OCI-LY1 (cell line): ENCODE data around the gene NFIX.

Experiments used
- CTCF ChIP-seq: fragments of 200-600 bp; sonication (generic), shearing (Covaris generic); IDR thresholded peaks from 2 replicates; pipeline ENCODE4 v1.5.1; 2017; ENCODE audit warnings: mild to moderate bottlenecking, antibody characterized with exemption, low read length, moderate library complexity, mixed read lengths
- EZH2 ChIP-seq: fragments of 200-600 bp; sonication (generic), shearing (Covaris generic); IDR thresholded peaks from 2 replicates; pipeline ENCODE4 v1.8.0; 2017; ENCODE audit warnings: borderline replicate concordance, mixed run types, mild to moderate bottlenecking, antibody characterized with exemption, low read length, moderate library complexity, mixed read lengths

DNA sequence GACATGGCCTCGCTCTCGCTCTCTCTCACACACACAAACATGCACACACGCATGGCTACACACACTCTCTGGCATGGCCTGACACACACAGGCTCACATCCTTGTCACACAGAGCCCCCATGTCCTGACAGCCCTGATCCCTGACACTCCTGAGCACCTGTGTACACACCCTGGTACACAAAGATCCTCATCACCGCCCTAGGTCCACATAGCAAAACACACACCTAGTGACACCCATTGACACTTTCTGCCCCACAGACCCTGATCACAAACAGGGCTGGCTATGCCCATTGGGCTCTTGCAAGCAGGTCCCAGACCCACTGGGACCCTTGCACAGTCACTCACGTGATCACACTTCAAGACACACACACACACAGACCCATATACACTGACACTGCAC, 4.0 kb upstream of the NFIX start:
- TF ChIP-seq EZH2 (no peak), CTCF (no peak)
